Stimulated activated CD4-positive, alpha-beta T cell treated with anti-CD3 and anti-CD28 coated beads, Interleukin-1b, Interleukin-23, amount 100 ng/mL, for 48 hours (primary cell): ENCODE results near the gene LRP8.

Experiments used
- DNase-seq: peaks from one replicate; pipeline ENCODE4 v3.0.0-alpha.2; 2020

The LRP8 gene

DNA sequence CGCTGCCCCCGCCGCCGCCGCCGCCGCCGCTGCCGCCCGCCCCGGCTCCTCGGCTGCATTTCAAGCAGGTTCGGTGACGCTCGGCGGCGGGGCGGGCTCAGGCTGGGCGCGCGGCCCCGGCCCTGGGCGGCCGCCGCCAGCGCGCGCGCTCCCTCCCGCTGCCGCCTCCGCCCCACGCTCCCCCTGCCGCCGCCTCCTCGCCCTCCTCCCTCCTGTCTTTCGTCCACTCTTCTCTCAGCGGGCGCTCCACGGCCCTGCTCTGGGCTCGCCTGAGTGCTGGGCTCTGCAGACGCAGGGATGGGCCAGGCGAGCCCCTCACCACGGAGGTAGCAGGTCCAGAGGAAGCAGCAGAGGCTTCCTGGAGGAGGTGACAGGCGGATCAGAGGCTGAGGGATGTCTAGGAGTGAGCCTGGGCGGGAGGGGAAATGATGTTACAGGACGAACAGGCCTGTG, at the start of gene LRP8:
Gene LRP8, minus strand, starts transcription at position 62 of the 453 bp plus-strand sequence. CDS start 158 bp downstream, outside the sequence.
- peak; percentile 79 for DNase-seq

- DNase-seq: no peak
These were observed 49.6 kb upstream of the LRP8 start for GRCh38 chr1:53377438-53377841.

DNA sequence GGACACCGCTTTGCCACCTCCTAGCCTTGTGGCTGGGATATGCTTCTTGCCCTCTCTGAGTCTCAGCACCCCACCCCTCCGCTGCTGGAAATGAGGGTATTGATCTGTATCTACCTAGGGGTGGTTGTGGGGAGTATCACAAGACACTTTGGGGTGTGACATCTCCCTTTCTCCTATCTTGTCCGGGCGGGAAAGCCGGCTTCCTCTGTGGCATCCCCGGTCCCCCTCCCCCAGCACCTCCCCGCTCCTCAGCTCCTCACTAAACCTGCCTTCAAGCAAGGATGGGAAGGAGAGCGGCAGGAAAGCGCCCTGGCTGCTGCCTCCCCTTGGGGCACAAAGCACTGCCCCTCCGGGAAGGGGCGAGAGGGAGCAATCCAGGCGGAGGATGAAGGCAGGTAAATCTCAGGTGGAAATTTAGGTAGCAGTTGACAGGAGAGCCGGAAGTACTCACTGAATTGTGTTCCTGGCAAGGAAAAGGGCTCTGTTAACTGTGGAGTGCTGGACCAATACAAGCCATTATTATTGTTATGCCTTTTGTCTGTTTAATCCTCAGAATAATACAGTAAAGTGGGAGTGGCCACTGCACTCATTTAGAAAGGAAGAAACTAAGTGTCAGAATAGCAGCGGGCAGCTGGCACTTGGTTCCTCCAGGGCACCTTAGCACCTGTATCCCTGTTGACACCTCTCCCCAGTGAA, 49.0 kb upstream of the LRP8 start:
- DNase-seq: no peak

DNA sequence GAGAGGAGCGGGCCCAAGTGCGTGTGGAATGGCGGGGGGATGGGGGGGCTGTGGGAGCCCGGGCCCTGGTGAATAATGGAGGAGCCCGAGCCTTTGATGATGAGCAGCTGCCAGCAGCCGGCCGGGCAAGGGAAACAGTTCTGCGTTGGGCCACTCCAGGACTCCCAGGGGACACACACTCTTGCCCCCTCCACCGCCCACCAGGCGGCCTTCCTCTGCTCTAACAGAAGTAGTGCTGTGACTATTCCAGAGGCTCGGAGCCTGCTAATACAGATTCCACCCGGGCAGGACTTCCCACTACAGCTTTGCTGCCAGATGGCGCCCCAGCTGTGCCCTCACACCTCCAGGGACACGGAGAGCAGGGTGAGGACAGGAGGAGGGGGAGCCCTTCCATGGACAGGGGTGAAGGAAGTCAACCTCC, 48.2 kb upstream of the LRP8 start:
- DNase-seq: no peak

DNA sequence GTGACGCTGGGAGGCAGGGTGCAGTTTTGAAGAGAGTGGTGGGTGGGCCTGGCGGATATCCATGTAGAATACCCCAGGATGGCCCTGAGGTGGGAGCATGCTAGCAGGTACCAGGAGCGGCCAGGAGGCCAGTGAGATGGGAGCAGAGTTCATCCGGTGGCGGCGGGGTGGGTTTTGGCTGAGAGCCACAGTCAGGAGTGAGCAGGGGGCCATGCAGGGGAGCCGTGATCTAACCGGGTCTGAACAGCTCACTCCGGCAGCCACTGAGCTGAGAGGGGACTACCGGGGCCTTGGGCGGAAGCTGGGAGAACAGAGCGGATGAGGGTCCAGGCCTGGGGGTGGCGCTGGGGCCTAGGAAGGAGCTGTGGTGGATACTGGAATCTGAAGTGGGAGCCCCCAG, 47.6 kb upstream of the LRP8 start:
- DNase-seq: no peak

- no peak for DNase-seq
These were observed 45.4 kb upstream of the LRP8 start for GRCh38 chr1:53373246-53373645.

DNA sequence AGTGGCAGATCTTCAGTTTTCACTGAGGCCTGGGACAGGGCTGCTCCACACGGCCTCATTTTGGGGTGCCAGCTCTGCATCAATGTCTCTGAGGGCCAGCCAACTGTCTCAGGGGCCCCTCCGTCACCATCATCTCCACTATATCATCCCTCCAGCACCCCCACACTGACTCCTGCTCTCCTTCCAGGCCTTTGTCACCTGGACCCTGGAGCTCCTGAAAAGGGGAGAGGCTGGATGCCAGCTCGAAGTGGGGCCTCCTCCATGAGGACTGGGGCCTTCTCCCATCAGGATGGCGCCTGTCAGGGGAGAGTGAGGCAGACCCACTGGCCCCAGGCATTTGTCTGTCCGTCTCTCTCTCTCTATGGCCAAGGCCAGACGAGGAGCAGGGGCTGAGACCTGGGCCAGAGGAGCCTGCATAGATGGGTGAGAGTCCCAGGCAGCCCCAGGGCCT, 44.7 kb upstream of the LRP8 start:
- DNase-seq: no peak

DNA sequence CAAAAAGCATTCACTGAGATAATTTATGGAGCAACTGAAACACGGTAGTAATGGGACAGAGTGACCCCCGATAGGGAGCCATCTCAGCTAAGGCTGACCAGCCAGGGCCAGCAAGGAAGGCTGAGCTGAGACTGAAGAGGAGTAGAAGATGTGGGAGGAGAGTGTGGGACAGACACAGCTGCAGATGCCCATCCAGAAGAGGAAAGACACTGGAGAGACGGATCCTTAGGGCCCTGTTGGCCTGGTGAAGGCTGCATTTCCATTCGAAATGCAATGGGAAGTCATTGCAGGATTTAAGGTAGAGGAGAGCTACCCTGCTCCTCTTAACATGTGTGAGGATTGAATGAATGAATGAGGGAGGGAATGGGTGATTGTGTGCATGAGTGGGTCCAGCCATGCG, 44.0 kb upstream of the LRP8 start:
- DNase-seq: no peak

GRCh38 chr1:53371121-53371666, 43.3 kb upstream of the LRP8 start:
- DNase-seq: no peak

GRCh38 chr1:53370369-53370961, 42.6 kb upstream of the LRP8 start:
- DNase-seq: no peak

GRCh38 chr1:53369761-53370160, 41.9 kb upstream of the LRP8 start:
- DNase-seq: no peak

GRCh38 chr1:53369034-53369750, 41.3 kb upstream of the LRP8 start:
- DNase-seq: no peak

- no peak for DNase-seq
These were observed 40.6 kb upstream of the LRP8 start for GRCh38 chr1:53368314-53369033.

- DNase-seq: peak; percentile 28
These were observed 39.8 kb upstream of the LRP8 start for GRCh38 chr1:53367503-53368313.

DNA sequence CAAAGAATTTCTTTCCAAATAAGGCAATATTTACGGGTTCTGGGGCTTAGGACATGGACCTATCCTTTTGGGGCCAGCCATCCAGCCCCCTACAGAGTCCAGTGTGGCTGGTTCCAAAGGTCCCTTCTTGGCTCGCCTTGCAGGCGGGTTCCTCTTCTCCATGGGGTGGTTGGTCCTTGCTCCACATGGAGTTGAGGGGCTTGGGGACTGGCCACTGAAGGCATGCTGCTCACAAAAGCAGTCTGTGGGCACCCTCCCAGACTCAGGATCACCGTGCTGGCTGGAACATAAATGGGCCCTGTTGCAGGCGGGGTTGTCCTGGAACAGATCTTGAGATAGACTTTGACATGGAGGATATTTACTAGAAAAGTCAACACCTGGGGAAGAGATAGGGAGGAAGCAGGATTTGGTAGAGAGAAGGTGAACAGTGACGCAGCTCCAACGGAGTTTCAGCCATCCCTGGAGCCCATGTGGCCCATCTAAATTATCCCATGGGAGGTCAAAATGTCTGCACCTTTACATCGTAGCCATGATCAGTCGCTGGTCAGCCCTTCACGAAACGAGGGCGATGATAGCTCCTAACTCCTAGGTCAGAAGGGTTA, 39.1 kb upstream of the LRP8 start:
- DNase-seq: no peak

- DNase-seq: no peak
These were observed 37.7 kb upstream of the LRP8 start for GRCh38 chr1:53365437-53366063.

- DNase-seq: no peak
These were observed 35.2 kb upstream of the LRP8 start for GRCh38 chr1:53362851-53363642.

- no peak for DNase-seq
These were observed 34.4 kb upstream of the LRP8 start for GRCh38 chr1:53362270-53362669.

- no peak for DNase-seq
These were observed 33.7 kb upstream of the LRP8 start for GRCh38 chr1:53361541-53361961.

DNA sequence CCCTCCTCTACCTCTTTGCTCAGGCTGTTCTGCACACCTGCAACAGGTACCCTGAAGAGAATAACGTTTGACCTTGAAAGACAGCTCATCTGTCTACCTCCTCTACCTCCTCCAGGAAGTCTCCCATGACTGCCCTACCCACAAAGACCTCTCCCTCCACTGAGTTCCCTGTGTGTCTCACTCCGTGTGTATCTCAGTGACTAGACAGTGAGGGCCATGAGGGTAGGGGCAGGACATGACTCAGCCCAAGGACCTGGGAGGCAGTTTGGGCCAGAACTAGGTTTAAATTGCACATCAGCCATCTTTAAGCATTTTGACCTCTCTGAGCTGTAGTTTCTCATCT, 32.0 kb upstream of the LRP8 start:
- DNase-seq: no peak
